Kidney epithelial cell (primary cell): Measurements from ENCODE around the gene KCNJ4. TPM values are rescaled to one million over a fixed set of nuclear protein-coding genes. Genes with fewer than 3 reads are reported as not detected.

Experiments used
- DNase-seq: peaks from one replicate; pipeline ENCODE4 v3.0.0-alpha.2; 2010; ENCODE audit warnings: low read depth
- H3K27me3 ChIP-seq: 2 replicates; pipeline ENCODE4 v1.6.0; 2011; ENCODE audit warnings: low read length; ENCODE audit not compliant: control insufficient read depth, insufficient read depth
- H3K36me3 ChIP-seq: 2 replicates; pipeline ENCODE4 v1.5.1; 2011; ENCODE audit warnings: low read length; ENCODE audit not compliant: control insufficient read depth, insufficient read depth
- H3K4me3 ChIP-seq: 2 replicates; pipeline ENCODE4 v1.5.1; 2011; ENCODE audit warnings: low read depth, mild to moderate bottlenecking, control low read depth, low read length
- total RNA-seq: library from RNA; depleted of rRNA; stranded (reverse); fragments of >200 nt; gene quantifications from 2 replicates; pipeline ENCODE4 v1.2.3, GENCODE V29; 2015
- TF ChIP-seq, protein P1 (sequence below): IDR thresholded peaks from 2 replicates; pipeline ENCODE4 v1.5.1; 2011; ENCODE audit warnings: mild to moderate bottlenecking, moderate library complexity, low read length, control low read depth, inconsistent platforms; ENCODE audit not compliant: insufficient read depth, poor library complexity, severe bottlenecking

Gene KCNJ4
- total RNA-seq, 1 donor from 2014 or later = not detected

DNA sequence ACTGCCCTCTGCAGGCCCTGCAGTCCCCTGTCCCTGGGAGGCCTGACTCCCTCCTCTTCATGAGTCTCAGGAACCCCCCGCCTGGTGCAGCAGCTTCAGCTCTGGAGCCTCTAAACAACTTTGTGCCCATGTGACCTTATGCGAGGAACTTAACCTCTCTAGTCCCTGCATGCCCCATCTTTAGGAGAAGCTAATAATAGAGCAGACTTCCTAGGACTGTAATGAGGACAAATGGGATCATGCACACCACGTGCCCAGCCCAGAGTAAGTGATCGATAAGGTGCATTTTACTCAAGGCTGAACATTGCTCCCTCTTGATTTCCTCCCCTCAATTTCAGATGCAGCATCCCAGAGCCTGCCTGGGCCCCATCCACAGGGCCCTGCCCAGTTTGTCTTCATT, 19.0 kb downstream of the KCNJ4 start:
- Histone ChIP-seq H3K4me3 (no peak overlapping the region), H3K27me3 (peaks cover 11% of the 10 kb centered on the region), H3K36me3 (no peaks in the 10 kb centered on the region)
- no peak for DNase-seq
- TF ChIP-seq, protein P1, sequence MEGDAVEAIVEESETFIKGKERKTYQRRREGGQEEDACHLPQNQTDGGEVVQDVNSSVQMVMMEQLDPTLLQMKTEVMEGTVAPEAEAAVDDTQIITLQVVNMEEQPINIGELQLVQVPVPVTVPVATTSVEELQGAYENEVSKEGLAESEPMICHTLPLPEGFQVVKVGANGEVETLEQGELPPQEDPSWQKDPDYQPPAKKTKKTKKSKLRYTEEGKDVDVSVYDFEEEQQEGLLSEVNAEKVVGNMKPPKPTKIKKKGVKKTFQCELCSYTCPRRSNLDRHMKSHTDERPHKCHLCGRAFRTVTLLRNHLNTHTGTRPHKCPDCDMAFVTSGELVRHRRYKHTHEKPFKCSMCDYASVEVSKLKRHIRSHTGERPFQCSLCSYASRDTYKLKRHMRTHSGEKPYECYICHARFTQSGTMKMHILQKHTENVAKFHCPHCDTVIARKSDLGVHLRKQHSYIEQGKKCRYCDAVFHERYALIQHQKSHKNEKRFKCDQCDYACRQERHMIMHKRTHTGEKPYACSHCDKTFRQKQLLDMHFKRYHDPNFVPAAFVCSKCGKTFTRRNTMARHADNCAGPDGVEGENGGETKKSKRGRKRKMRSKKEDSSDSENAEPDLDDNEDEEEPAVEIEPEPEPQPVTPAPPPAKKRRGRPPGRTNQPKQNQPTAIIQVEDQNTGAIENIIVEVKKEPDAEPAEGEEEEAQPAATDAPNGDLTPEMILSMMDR = no peak

DNA sequence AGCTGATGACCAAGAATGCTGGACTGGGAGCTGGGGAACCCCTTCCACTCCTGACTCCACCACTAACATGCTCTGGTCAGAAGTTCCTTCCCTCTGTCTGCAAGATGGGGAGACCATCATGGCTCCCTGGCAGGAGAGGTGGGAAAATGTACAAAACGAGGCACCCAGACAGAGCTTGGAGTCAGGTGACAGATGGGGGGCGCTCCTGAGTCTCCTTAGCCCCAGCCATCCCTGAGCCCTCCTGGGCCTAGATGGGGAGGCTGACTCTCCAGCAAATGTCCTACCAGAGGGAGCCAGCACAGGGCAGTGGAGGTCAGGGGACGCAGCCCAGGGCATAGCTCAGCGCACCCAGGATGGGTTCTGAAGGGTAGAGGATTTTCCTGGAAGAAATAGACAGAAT, 20.0 kb downstream of the KCNJ4 start:
- DNase-seq = no peak
- H3K36me3 ChIP-seq = no peaks in the 10 kb centered on the region
- H3K4me3 ChIP-seq = no peak overlapping the region
- TF ChIP-seq, protein P1 = no peak
- H3K27me3 ChIP-seq = peaks cover 11% of the 10 kb centered on the region

DNA sequence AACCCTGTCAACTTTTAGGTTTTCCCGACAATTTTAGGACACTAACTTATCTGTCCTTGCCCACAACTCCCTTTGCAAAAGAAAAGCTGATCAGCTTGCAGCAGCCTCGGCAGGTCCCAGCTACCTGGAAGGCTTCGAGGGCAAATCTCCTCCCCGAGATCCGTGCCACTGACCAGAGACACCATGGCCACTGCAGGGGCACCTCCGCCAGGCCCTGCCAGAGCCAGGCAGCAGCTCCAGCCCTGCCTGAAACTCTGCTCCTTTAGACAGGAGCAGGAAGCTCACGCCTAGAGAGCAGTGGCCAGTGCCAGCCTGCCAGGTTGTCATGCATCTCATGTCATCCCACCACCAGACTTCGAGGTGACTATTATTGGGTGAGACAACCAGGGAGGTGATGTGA, 21.1 kb downstream of the KCNJ4 start:
- Histone ChIP-seq H3K36me3 (no peaks in the 10 kb centered on the region), H3K27me3 (peaks cover 17% of the 10 kb centered on the region), H3K4me3 (no peak overlapping the region)
- TF ChIP-seq, protein P1 = no peak
- DNase-seq = no peak

DNA sequence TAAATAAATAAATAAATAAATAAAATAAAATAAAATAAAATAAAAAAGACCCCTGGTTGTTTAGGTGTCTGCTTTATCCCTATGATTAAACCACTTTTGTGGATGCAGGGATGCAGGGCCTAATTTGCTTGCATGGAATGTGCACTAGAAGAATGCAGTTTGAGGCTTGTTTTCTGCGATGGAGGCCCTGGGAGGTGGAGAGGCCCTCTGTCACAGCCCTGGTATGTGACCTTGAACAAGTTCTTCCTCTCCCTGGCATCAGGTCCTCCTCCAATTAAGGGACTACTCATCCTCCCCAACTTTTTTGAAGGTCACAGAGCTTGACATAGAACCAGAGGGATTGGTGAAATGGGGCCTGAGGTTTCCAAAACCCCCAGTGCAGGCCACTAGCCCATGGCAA, 22.7 kb downstream of the KCNJ4 start:
- no peaks in the 10 kb centered on the region for H3K36me3 ChIP-seq
- no peak overlapping the region for H3K4me3 ChIP-seq
- peaks cover 17% of the 10 kb centered on the region for H3K27me3 ChIP-seq
- DNase-seq = no peak
- TF ChIP-seq, protein P1 = no peak

DNA sequence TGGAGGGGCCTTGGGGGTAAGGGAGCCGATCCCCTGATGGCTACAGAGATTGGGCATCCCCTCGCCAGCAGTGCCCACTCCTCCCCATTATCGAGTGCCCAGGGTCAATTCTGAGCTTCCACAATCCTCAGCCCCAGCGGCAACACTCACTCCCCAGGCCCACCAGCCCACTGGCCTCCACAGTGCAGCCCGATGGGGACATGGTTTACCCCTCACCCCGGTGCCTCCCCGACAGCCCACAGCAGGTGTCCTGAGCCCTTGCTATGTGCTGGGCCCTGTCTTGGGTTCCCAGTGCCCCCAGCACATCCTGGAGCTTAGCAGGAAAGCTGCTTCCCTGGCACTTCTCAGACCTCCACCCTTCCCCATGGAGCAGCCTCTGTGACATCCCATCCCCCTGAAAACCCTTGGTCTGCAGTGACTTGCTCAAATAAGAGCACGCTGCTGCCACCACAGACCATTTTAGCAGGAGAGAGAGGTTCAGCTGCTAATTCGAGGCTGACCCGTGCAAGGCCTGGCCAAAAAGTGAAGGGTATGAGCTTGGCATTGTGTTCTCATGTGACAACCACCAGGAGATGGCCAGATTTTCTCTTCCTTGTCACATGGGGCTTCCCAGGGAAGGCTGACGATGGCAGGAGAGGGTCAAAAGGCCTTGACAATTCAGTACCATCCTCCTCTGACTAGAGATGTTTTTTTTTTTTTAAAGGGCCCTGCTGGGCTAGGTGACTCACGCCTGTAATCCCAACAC, 23.6 kb downstream of the KCNJ4 start:
- Histone ChIP-seq H3K4me3 (no peak overlapping the region), H3K27me3 (peaks cover 13% of the 10 kb centered on the region), H3K36me3 (no peaks in the 10 kb centered on the region)
- TF ChIP-seq, protein P1 = no peak
- DNase-seq = no peak
